K562 (cell line): ENCODE results near the gene ECSCR. TPM values are rescaled to one million over a fixed set of nuclear protein-coding genes. Genes with fewer than 3 reads are reported as not detected.

Source experiments
- ATAC-seq: fragments of 200-7000 bp; cut with Tn5 transposase; 3 replicates; pipeline ENCODE4 v1.9.1; 2020; ENCODE audit warnings: moderate library complexity
- BruUV-seq: library from RNA; stranded (reverse); fragments of 400-500 nt; replicated peaks from 2 replicates; lab custom pipeline; 2021; lab: Mats Ljungman, UMichigan
- CTCF ChIA-PET: fragments of 300-600 bp; formaldehyde crosslinking; extraction: SDS; loops from one replicate; lab custom pipeline; 2021; ENCODE audit warnings: low intra/inter-chr PET ratio; lab: Yijun Ruan, JAX
- POLR2A ChIA-PET: fragments of 300-600, 350-650 bp; sonication (Branson Sonifier 250); formaldehyde crosslinking; extraction: SDS; loops from one replicate; lab custom pipeline; 2021; ENCODE audit warnings: antibody characterized with exemption, inconsistent platforms; lab: Yijun Ruan, JAX
- DNase-seq, 4 experiments: peaks; one replicate each; pipeline versions ENCODE4 v3.0.0 to v3.0.0-alpha.2; 2011 to 2018; ENCODE audit warnings: low spot score in 3 of 4, mixed read lengths in 3 of 4; ENCODE audit errors: extremely low read depth in 1 of 4
- FAIRE-seq: peaks from 2 replicates; lab custom pipeline; 2011; peaks lifted over from hg19 to GRCh38; lab: Jason Lieb, UNC
- H2AFZ ChIP-seq: 2 replicates; pipeline ENCODE4 v1.6.0; 2011; ENCODE audit warnings: low read depth, low read length, control low read depth, inconsistent platforms
- H3K27ac ChIP-seq: fragments of 200-600 bp; 3 replicates; pipeline ENCODE4 v1.8.0; 2011; ENCODE audit warnings: low read depth, mild to moderate bottlenecking, control low read depth, inconsistent platforms, low read length, moderate library complexity, mixed read lengths; ENCODE audit errors: extremely low read depth
- H3K27me3 ChIP-seq, 2 experiments: fragments of 300-600 bp in 1 of 2; 2 replicates in 1 of 2; 3 replicates in 1 of 2; pipeline versions ENCODE4 v1.6.0 to v1.8.0; 2011; ENCODE audit warnings: inconsistent platforms in 2 of 2, low read length in 2 of 2, mild to moderate bottlenecking in 1 of 2, mixed read lengths in 1 of 2, moderate library complexity in 1 of 2; ENCODE audit not compliant: control insufficient read depth in 2 of 2, insufficient read depth in 2 of 2
- H3K36me3 ChIP-seq: fragments of 300-600 bp; 3 replicates; pipeline ENCODE4 v1.8.0; 2011; ENCODE audit warnings: mild to moderate bottlenecking, low read length, inconsistent platforms; ENCODE audit not compliant: control insufficient read depth, insufficient read depth
- H3K4me1 ChIP-seq, 2 experiments: fragments of 200-600 bp in 1 of 2; replicated peaks in 1 of 2; 2 replicates in 1 of 2; 3 replicates in 1 of 2; pipeline versions ENCODE4 v1.5.1 to v1.8.0; 2011; ENCODE audit warnings: inconsistent platforms in 2 of 2, low read length in 2 of 2, mild to moderate bottlenecking in 1 of 2, mixed read lengths in 1 of 2, moderate library complexity in 1 of 2; ENCODE audit not compliant: control insufficient read depth in 2 of 2, insufficient read depth in 2 of 2
- H3K4me2 ChIP-seq: 2 replicates; pipeline ENCODE4 v1.6.1; 2011; ENCODE audit warnings: low read length, control low read depth, inconsistent platforms, mixed read lengths; ENCODE audit not compliant: insufficient read depth
- H3K4me3 ChIP-seq: fragments of 200-600 bp; sonication (generic), shearing (Covaris generic); 2 replicates; pipeline ENCODE4 v1.5.1; 2016; ENCODE audit warnings: control low read depth, inconsistent platforms
- H3K79me2 ChIP-seq: fragments of 200-600 bp; 3 replicates; pipeline ENCODE4 v1.8.0; 2011; ENCODE audit warnings: low read length, inconsistent platforms; ENCODE audit not compliant: control insufficient read depth, insufficient read depth
- H3K9ac ChIP-seq, 2 experiments: 2 replicates each; pipeline versions ENCODE4 v1.6.0 to v1.6.1; 2011; ENCODE audit warnings: low read depth in 2 of 2, low read length in 2 of 2, control low read depth in 1 of 2, inconsistent platforms in 1 of 2, mild to moderate bottlenecking in 1 of 2, mixed read lengths in 1 of 2; ENCODE audit not compliant: insufficient read depth in 1 of 2
- H3K9me1 ChIP-seq: one replicate; pipeline ENCODE4 v1.6.0; 2011; ENCODE audit warnings: inconsistent platforms, mild to moderate bottlenecking, low read length, moderate library complexity; ENCODE audit not compliant: control insufficient read depth, insufficient read depth
- H3K9me3 ChIP-seq: replicated peaks from 2 replicates; pipeline ENCODE4 v1.5.1; 2011; ENCODE audit warnings: low read depth, low read length, inconsistent platforms; ENCODE audit not compliant: control insufficient read depth, insufficient read depth
- H4K20me1 ChIP-seq: replicated peaks from 2 replicates; pipeline ENCODE4 v1.6.1; 2011; ENCODE audit warnings: low read length, inconsistent platforms, mixed read lengths; ENCODE audit not compliant: control insufficient read depth, insufficient read depth
- EP300 ChIP-seq: IDR thresholded peaks from 2 replicates; pipeline ENCODE4 v1.6.1; 2012; ENCODE audit warnings: low read length, improper control_type of control experiment
- ESRRA ChIP-seq: fragments of 450-650 bp; IDR thresholded peaks from 2 replicates; pipeline ENCODE4 v1.6.1; 2014; ENCODE audit warnings: low read depth, mild to moderate bottlenecking, moderate library complexity, borderline replicate concordance
- MEIS2 ChIP-seq: fragments of 450-650 bp; IDR thresholded peaks from 2 replicates; pipeline ENCODE4 v1.6.1; 2014; ENCODE audit warnings: mild to moderate bottlenecking; ENCODE audit not compliant: partially characterized antibody
- NFATC3 ChIP-seq: fragments of 450-650 bp; IDR thresholded peaks from 2 replicates; pipeline ENCODE4 v1.6.1; 2017; ENCODE audit warnings: mild to moderate bottlenecking
- NR2C1 ChIP-seq, 2 experiments: fragments of 450-650 bp; IDR thresholded peaks; 2 replicates each; pipeline ENCODE4 v1.6.1; 2017; ENCODE audit warnings: mild to moderate bottlenecking in 2 of 2, antibody characterized with exemption in 1 of 2, inconsistent platforms in 1 of 2, missing compliant biosample characterization in 1 of 2, missing genetic modification characterization in 1 of 2
- PTBP1 ChIP-seq: fragments of 200-400 bp; formaldehyde crosslinking; IDR thresholded peaks from 2 replicates; pipeline ENCODE4 v1.6.1; 2017; ENCODE audit warnings: low read depth, low read length
- ZNF316 ChIP-seq: fragments of 450-650 bp; IDR thresholded peaks from 2 replicates; pipeline ENCODE4 v1.6.1; 2016
- ZNF778 ChIP-seq: fragments of 450-650 bp; formaldehyde crosslinking; IDR thresholded peaks from 2 replicates; pipeline ENCODE4 v1.4.0; 2020; ENCODE audit warnings: mild to moderate bottlenecking, moderate library complexity
- in situ Hi-C: fragments of 300-500 bp; cut with MboI; formaldehyde crosslinking; loops from 4 replicates; pipeline ENCODE4 v1.15.0; 2018; ENCODE audit warnings: inconsistent platforms, mixed read lengths
- intact Hi-C: fragments of 100-400 bp; cut with micrococcal nuclease; formaldehyde crosslinking; loops from 2 replicates; pipeline ENCODE4 v1.14.2; 2022
- polyA plus RNA-seq, 8 experiments: library from polyadenylated mRNA; depleted of rRNA in 4 of 8; stranded (reverse) in 5 of 8; unstranded in 3 of 8; fragments of >200 nt; fragmentation: Nextera tagmentation in 2 of 8; fragmentation: Illumina TruSeq in 1 of 8; extraction: Ambion mirVana in 2 of 8; extraction: Trizol in 1 of 8; gene quantifications; 2 replicates each; pipeline versions ENCODE4 v1.2.1 to v1.2.3, GENCODE V29; 2011 to 2014; ENCODE audit warnings: inconsistent platforms in 1 of 8, missing spikeins in 1 of 8
- total RNA-seq, 7 experiments: library from RNA; depleted of rRNA in 6 of 7; stranded (reverse); fragments of >200 nt in 6 of 7; fragmentation: Illumina TruSeq in 2 of 7; extraction: Trizol in 2 of 7; gene quantifications; 2 replicates each; pipeline versions ENCODE4 v1.2.1 to v1.2.3, GENCODE V29; 2011 to 2021; ENCODE audit warnings: low replicate concordance in 1 of 7

Gene ECSCR
- total and polyA plus RNA-seq, 9 of the 15 experiments (the other 6 are each of a cell fraction or from before 2014, with no cell fraction given), result 0.10 to 0.25 (median 0.13) TPM; not detected in 6

DNA sequence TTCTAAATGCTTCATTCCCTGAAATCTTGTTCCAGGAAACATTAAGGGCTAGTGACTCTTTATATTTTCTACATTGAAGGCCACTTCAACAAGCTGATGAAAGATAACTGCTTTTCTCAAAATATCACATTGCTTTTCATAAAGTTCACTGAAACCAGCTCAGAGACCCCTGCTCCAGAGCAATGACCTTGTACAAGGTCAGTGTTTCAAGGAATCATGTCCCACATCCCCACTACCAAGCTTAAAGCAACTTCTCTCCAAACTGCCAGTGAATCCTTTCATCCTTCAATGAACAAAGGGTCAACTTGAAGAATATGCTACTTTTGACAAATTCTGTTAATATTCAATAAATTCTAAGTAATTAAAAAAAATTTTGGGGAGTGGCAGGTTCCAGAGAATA, 46.7 kb downstream of the ECSCR start:
- H3K9me1 ChIP-seq, result no peaks in the 10 kb centered on the region
- no peaks in the 10 kb centered on the region for H3K27me3 ChIP-seq
- H4K20me1 ChIP-seq, result no peaks in the 10 kb centered on the region
- no peaks in the 10 kb centered on the region for H3K79me2 ChIP-seq
- no peak for DNase-seq
- no peak overlapping the region for H3K4me3 ChIP-seq
- ATAC-seq, result no peak
- H3K4me1 ChIP-seq, result peaks cover 4 to 13% of the 10 kb centered on the region in 2 experiments
- no peak for FAIRE-seq
- CTCF ChIA-PET, result no interaction called here
- TF ChIP-seq PTBP1, result no peak
- no peak for TF ChIP-seq ZNF778
- TF ChIP-seq ESRRA, result peak; percentile 75
- no peak for TF ChIP-seq ZNF316
- peak; percentile 26 for TF ChIP-seq MEIS2
- 0 out of 2 replicates have a peak, but pooled peaks have one; percentile 39 for TF ChIP-seq EP300
- TF ChIP-seq NR2C1 (IDR thresholded peaks at IDR 0.05), result no peak
- TF ChIP-seq NR2C1 (tag; IDR thresholded peaks at IDR 0.05), result 0 out of 2 replicates have a peak, but pooled peaks have one; percentile 14
- TF ChIP-seq NFATC3, result 0 out of 2 replicates have a peak, but pooled peaks have one; percentile 26
- TF ChIP-seq, all 486 proteins: peak for 5
- Histone ChIP-seq H3K36me3 (no peaks in the 10 kb centered on the region), H3K9me3 (no peaks in the 10 kb centered on the region), H3K27ac (no peak overlapping the region), H3K4me2 (no peak overlapping the region; the same call in 1 of the 2 replicates), H3K9ac (no peak overlapping the region), H2AFZ (no peak overlapping the region)
- BruUV-seq, result no TSS peak
- intact Hi-C loops (loop anchor here (5.0 kb wide), 1 partner anchor 129 kb away; no protein-coding TSS in a partner anchor), in situ Hi-C loops (loop anchor here (10.0 kb wide), 1 partner anchor 349 kb away; no protein-coding TSS in a partner anchor)
- POLR2A ChIA-PET, result interaction anchor here (0.6 to 1.9 kb wide), 4 partner anchors 10 to 23 kb away, joined by 3 to 6 read pairs (median 4); partner anchors contain the start of genes DNAJC18 and SPATA24
